GM18909 (cell line): ENCODE results near the gene PTPRT.

Source experiments
- ATAC-seq: cut with Tn5 transposase; IDR thresholded peaks from one replicate; pipeline ENCODE4 v1.9.1; 2021; ENCODE audit warnings: mild to moderate bottlenecking; ENCODE audit not compliant: unreplicated experiment, poor library complexity

PTPRT gene

GRCh38 chr20:43189554-43190331 is at the start of gene PTPRT:
Gene PTPRT, minus strand, starts transcription at chr20:43189906. Its CDS starts 173 bp downstream, at chr20:43189733.
- ATAC-seq, result no peak

GRCh38 chr20:43238833-43239232 is 49.1 kb upstream of the PTPRT start:
- no peak for ATAC-seq

- no peak for ATAC-seq
These were observed 48.6 kb upstream of the PTPRT start for GRCh38 chr20:43238266-43238665.

GRCh38 chr20:43237651-43238168 is 48.0 kb upstream of the PTPRT start:
- no peak for ATAC-seq

GRCh38 chr20:43235998-43236397 is 46.3 kb upstream of the PTPRT start:
- ATAC-seq, result no peak

GRCh38 chr20:43231829-43232228 is 42.1 kb upstream of the PTPRT start:
- no peak for ATAC-seq

- no peak for ATAC-seq
These were observed 40.0 kb upstream of the PTPRT start for GRCh38 chr20:43229696-43230095.

- no peak for ATAC-seq
These were observed 30.9 kb upstream of the PTPRT start for GRCh38 chr20:43220612-43221011.

GRCh38 chr20:43210901-43211300 is 21.2 kb upstream of the PTPRT start:
- no peak for ATAC-seq

- ATAC-seq, result no peak
These were observed 20.1 kb upstream of the PTPRT start for GRCh38 chr20:43209831-43210230.

- no peak for ATAC-seq
These were observed 16.0 kb upstream of the PTPRT start for GRCh38 chr20:43205699-43206098.

- ATAC-seq, result no peak
These were observed 12.4 kb upstream of the PTPRT start for GRCh38 chr20:43202100-43202499.

- ATAC-seq, result no peak
These were observed 8.9 kb upstream of the PTPRT start for GRCh38 chr20:43198607-43199006.

GRCh38 chr20:43196243-43196642 is 6.5 kb upstream of the PTPRT start:
- ATAC-seq, result no peak

- ATAC-seq, result no peak
These were observed 4.4 kb upstream of the PTPRT start for GRCh38 chr20:43194137-43194536.

GRCh38 chr20:43193443-43193842 is 3.7 kb upstream of the PTPRT start:
- ATAC-seq, result no peak

GRCh38 chr20:43191946-43192863 is 2.5 kb upstream of the PTPRT start:
- ATAC-seq, result no peak

GRCh38 chr20:43191143-43191542 is 1.4 kb upstream of the PTPRT start:
- no peak for ATAC-seq

- no peak for ATAC-seq
These were observed 737 bp upstream of the PTPRT start for GRCh38 chr20:43190332-43190953.

- no peak for ATAC-seq
These were observed 699 bp downstream of the PTPRT start for GRCh38 chr20:43188861-43189553.
